ENCODE results near the gene ZNF653.

The ZNF653 gene

DNA sequence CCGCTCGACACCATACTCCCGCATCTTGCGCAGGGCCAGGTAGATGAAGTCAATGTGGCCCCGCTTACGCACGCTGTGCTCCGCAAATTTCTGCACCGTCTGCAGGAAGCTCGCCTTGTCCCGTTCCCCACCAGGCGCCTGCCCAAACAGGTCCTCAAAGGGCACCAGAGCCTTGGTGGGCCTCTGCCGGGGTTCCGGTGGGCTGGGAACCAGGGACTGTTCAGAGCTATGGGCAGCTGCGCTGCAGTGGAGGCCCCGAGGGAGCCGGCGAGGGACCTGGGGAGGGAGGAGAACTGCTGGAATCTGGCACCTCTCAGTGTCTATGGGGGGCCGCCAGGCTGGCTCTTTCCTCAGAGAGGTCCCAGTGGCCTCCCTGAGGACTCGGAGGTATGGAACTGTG is 8.3 kb upstream of the ZNF653 start:
- DNase-seq = no peak

- DNase-seq = no peak
Measured at GRCh38 chr19:11510444-11510843, 4.8 kb upstream of the ZNF653 start.

- no peak for DNase-seq
Measured at GRCh38 chr19:11507370-11508078, 1.9 kb upstream of the ZNF653 start.

DNA sequence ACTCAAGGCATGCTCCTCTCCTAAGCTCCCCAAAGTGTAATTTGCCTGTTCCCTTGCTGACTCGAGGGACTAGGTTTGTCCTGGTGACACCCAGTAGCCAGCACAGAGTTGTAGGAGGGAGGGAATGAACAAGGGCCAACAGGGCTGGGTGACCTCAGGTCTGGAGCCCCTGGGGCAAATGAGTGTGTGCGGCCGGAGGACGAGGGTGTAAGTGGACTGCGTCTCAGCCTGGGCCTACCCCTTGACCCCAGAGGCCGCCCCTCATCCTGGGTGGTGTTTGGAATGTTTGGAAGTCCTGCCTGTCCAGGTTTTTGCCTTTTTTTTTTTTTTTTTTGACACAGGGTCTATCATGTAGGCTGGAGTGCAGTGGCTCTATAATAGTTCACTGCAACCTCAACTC is 1.3 kb upstream of the ZNF653 start:
- DNase-seq = no peak

DNA sequence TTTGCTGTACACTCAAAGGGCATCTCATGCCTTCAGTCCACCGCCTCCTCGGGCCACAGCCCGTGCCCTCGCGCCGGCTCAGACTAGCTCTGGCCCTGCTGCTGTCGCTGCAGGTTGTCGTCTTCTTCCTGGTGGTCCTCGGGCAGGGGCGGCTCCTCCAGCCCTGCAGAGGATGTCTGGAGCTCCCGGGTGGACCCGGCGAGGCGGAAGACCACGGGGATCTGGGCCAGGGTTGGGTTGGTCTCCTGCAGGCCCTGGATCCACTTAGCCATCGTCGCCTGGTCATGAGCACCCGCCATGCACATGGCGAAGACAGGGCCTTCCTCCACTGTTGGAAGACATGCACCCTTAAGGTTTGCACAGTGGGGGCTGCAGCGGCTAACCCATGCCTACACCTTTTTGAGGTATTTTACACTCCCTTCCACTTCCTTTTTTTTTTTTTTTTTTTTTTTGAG is 489 bp upstream of the ZNF653 start:
- no peak for DNase-seq

DNA sequence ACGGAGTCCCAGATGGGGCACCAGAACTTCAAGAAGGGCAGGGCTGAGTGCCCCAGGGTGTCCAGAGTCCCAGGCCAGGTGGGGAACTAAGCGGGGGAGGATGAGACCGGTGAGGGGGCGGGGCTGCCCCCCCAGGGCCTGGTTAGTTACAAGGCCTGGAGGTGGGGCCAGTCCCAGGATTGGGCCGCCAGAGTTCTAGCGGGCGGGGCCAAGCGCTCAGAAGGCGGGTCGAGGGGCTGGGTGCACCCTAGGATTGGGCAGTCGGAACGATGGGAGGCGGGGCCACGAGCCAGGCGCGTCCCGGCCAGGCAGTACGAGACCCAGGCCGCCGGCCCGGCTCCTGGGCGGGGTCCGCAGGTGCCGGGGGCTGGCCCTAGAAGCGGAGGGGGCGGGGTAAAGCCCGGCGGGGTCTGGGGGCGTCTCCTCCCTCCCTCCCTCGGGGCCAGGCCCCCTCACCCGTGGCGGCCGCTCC is 571 bp downstream of the ZNF653 start:
- DNase-seq = peak; percentile 97

DNA sequence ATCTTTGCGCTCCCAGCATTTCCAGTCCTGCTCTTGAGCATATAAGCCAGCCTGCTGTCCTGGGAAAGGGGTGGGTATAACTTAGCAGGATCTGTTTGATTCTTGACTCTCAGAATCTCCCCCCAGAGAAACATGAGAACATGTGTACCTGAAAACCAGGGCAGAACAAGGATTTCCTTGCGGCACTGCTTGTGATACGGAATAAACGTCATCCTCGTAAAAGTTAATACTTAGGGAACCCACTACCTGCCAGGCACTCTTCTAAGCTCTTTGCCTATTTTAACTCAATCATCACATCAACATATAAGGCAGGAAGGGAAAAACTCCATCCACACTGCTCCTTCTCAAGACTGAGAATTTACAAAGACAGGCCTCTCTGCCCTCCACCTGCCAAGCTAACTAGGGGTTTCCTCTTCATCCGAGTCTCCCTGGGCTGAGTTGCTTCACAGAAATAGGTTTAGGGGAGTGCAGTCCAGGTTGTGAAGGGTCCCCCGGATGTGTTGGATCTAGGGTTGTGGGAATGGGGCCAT is 1.1 kb downstream of the ZNF653 start:
- no peak for DNase-seq

DNA sequence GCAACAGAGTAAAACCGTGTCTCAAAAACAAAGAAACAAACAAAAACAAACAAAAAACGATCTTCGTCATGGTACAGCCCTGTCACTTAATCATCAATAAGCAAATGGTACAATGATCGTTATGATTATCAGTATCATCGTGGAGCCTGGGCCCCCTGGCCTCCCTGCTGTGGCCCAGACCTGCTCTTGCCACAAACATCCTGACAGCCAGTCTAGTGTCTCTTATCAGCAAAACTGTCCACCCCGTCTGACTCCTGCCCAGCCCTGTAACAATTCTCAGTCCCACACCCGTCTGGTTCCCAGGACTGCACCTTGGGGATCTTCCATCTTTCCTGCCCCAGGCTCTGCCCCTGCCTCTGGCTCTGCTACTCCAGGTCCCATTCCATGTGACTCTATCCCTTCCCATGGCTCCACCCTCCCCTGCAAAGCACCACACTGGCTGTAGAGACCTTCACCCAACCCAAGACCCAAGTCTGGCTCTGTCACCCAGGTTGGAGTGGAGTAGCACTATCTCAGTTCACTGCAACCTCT is 5.7 kb downstream of the ZNF653 start:
- DNase-seq = no peak

DNA sequence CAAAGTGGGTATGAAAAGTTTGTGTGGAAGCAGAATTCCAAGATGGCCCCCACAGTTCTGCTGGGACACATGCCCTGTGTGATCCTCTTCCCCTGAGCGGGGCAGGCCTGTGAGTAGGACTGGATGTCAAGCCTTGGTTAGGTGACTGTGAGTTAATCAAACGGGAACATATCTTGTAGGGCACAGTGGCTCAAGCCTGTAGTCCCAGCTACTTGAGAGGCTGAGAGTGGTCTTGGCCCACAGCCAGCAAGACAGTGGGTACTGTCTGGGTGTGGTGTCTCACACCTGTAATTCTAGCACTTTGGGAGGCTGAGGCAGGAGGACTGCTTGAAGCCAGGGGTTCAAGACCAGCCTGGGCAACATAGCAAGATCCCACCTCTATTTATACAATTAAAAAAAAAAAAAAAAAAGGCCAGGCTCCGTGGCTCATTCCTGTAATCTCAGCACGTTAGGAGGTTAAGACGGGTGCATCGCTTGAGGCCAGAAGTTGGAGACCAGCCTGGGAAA is 6.4 kb downstream of the ZNF653 start:
- DNase-seq = no peak

DNA sequence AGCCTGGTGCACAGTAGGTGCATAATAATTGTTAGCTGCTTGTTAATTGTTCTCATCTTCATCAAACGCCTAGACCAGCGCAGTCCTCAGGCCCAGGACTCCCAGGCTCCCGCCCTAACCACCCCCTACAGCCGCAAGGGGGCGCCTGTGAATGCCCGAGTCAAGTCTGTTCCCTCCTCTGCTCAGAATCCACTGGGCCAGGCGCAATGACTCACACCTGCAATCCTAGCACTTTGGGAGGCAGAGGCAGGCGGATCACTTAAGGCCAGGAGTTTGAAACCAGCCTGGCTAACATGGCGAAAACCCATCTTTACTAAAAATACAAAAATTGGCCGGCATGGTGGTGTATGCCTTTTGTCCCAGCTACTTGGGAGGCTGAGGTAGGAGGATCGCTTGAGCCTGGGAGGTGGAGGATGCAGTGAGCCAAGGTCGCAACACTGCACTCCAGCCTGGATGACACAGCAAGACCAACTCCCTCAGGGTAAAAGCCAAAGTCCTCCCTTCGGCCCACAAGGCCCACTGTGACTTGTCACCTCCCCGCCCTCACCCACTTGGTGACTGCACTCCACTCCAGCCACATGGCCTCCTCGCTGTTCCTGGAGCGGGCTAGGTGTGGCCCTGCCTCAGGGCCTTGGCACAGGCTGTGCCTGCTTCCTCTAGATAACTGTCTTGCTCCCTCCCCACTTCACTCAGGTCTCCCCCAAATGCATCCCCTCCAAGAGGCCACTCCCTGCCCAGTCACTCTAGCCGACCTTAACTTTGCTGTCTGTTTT is 9.1 kb downstream of the ZNF653 start:
- DNase-seq = peak; percentile 73

DNA sequence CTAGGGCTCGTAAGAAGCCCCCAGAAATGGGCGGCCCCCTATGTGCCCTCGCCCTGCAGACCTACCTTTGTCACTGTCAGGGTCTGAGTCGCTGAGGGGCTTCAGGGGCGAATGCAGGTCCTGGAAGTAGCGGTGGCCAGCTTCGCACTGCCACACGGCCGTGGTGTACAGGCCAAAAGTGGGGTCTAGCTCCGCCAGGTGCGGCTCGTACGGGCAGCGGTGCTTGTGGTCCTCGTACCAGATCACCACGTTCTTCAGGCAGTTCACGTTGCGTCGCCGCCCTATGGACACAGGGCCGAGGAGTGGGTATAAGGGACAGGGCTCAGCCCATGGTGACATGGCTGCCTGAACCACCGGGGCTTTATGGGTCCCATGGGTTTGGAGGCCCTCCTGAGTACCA is 9.8 kb downstream of the ZNF653 start:
- no peak for DNase-seq

- no peak for DNase-seq
Measured at GRCh38 chr19:11495481-11495880, 10.2 kb downstream of the ZNF653 start.

DNA sequence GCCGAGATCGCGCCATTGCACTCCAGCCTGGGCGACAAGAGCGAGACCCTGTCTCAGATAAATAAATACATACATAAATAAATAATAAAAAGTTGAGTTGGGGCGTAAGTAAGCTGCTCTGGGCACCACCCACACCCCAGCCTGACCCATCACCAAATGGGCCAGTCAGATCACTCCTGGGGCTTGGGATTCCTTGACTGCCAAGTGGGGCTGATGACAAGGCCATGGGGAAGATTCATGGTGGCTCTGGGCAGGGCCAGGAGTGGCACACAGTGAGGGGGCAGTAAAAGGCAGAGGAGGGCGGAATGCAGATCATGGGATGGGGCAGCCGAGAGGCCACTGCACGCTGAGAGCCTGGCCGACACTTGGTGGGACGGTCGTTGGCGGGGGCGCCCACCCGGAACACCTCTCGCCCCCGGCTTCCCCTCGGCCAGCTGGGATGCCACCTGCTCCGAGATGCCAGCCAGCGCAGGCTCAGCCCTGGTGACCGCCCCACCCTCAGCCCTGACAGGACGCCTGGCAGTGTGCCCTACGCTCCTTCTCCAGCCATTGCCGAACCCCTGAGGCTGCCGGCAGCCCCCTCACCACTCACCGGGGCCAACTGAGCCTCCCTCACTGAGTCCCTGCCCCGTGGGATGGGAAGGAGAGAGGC is 10.9 kb downstream of the ZNF653 start:
- DNase-seq = no peak

GRCh38 chr19:11489378-11489777 is 16.3 kb downstream of the ZNF653 start:
- DNase-seq = no peak

DNA sequence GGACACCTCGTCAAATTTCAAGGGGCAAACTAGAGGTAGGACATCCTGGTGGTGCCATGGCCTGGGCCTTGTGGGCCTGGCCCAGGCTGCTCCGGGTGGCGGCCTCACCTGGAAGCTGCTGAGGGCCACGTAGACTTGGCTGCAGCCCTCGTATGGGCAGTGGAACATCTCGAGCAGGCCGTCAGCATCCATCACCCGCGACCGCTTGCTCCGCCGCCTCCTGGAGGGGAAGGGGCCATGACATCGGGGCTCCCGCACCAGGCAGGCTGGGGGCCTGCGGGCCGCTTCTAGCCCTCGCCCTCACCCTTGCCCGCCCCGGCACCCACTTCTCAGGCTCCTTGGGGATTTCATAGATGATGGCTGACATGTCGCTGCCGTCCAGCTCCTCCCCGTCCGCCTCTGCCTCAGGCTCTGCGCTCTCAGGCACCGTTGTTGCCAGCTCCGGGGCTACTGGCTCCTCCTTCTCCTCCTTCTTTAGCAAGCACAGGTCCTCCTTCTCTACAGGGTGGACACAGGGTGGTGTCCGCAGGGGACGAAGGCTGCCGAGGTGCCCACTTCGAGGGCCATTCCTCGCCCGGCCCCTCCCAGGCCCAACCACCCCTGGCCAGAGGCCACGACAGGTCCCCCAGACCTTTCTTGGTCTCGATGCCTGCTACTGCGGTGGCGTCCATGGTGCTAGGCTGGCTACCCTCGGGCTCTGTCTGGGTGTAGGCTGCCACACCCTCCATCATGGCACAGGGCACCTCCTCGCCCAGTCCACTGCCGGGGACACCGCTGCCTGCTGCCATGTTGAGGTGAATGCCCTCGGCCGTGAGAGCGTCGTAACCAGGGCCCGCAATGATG is 18.8 kb downstream of the ZNF653 start:
- DNase-seq = no peak

DNA sequence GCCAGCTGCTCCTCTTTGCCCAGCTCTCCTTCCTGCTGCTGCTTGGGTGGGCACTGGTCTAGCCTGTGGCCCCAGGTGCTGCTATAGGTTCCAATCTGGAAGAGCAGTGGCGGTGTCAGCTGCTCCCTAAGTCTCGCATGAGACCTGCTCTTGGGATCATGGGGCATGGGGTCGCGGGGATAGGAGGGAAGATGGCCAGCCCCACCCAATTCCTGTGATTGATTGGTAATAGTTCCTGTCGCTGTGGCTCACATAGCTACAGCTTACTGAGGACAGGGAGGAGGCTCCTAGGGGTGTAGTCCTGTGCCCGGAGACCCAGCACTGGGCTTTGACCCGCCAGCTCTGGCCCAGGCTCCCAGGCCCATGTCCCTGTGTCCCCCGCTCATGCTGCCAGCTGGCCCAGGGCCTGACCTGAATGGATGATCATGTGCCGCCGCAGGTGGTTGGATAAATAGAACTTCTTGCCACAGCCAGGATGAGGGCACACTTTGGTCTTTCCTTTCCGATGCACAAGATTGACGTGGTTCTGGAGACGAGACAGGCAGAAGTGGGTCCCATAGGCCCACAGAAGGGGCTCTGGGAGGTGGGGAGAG is 20.3 kb downstream of the ZNF653 start:
- DNase-seq = no peak

DNA sequence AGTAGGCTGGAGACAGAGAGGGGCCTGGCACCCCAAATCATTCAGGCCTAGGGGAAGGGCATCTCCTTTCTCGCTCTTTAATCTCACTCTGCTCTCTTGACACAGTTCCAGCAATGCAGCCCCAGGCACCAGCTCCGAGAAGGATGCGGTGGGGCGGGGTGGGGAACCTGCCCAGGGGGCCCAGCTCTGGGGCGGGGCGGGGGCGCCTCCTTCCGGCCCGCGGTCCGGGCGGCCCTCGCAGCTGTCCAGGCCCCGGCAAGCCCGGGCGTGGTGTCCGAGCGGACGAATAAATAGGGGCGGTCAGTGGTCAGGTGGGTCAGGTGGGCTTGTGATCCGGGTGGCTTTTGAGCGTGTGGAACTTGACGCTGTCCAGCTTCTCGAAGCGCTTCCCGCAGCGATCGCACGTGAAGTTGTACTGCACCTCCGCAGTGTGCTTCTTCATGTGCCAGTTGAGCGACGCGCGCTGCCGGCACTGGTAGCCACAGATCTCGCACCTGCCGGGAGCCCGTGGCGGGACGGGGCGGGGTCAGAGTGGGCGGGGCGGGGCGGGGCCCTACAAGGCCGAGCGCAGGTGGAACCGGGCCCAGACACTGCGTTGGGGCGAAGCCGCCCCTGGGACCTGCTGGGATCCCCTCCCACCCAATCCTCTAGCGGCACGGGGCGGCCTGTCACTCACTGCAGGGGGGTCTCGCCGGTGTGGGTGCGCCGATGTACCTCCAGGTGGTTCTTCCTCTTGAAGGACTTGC is 22.1 kb downstream of the ZNF653 start:
- DNase-seq = no peak

- peak; percentile 89 for DNase-seq
Measured at GRCh38 chr19:11482384-11483050, 23.1 kb downstream of the ZNF653 start.

DNA sequence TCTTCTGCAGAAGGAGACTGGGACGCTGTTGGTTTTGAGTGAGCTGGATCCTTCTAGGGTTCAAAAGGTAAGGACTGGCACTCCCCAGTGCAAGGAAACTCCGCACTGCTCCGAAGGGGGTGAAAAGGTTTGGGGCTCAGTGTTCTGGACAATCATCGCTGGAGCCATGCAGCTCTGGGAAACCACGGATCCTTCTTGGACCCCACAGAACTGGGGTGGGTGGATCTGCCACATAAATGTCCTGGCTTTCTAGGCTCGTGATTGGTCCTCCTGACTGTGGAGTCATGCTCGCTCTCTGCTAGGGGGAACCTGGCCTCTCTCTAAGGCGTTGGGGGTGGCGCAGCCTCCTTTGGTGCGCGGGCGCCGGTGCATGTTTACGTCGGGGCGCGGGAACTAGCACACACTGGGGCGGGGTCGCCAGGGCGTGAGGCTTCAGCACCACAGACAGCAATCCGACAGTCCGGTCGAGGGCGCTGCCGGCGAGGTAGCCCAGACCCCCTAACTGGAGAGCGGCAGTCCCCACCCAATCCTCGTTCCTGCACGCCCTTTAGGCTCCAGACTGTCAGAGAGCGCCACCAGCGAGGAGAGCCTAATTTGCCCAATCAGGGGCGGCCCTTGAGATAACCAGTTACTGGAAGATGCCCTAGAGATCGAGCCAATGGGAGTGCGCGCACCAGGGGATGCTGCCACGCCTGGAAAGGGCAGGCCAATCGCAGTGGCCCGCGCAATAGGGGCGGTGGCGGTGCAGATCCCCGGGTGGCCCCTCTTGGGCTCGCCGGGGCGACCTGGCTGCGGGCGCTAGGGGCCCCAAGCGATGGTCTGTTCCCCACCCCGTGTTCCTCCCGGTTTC is 23.9 kb downstream of the ZNF653 start:
- peak; percentile 92 for DNase-seq
